Loucy (cell line): ENCODE results near the gene ARHGEF33.

ENCODE experiments used
- H2AFZ ChIP-seq: fragments of 200-600 bp; sonication (generic); 2 replicates; pipeline ENCODE4 v1.6.0; 2016; ENCODE audit warnings: antibody characterized with exemption, mild to moderate bottlenecking, low read length, moderate library complexity
- H3F3A ChIP-seq: fragments of 200-600 bp; 2 replicates; pipeline ENCODE4 v1.6.0; 2016; ENCODE audit warnings: antibody characterized with exemption, low read depth, mild to moderate bottlenecking
- H3K27me3 ChIP-seq: fragments of 200-600 bp; sonication (generic); 2 replicates; pipeline ENCODE4 v1.6.1; 2014; ENCODE audit warnings: low read length, mild to moderate bottlenecking; ENCODE audit not compliant: insufficient read depth, poor library complexity, severe bottlenecking
- H3K36me3 ChIP-seq: fragments of 200-600 bp; sonication (generic); 2 replicates; pipeline ENCODE4 v1.6.1; 2016; ENCODE audit warnings: low read length; ENCODE audit not compliant: insufficient read depth
- H3K4me1 ChIP-seq: fragments of 200-600 bp; sonication (generic); 2 replicates; pipeline ENCODE4 v1.5.1; 2014; ENCODE audit warnings: low read length, mild to moderate bottlenecking; ENCODE audit not compliant: insufficient read depth, poor library complexity, severe bottlenecking
- H3K4me2 ChIP-seq: fragments of 200-600 bp; sonication (generic); 2 replicates; pipeline ENCODE4 v1.6.0; 2014; ENCODE audit warnings: antibody characterized with exemption, low read length, low read depth, mild to moderate bottlenecking; ENCODE audit not compliant: poor library complexity, severe bottlenecking
- H3K4me3 ChIP-seq: fragments of 200-600 bp; sonication (generic); 2 replicates; pipeline ENCODE4 v1.5.1; 2014; ENCODE audit warnings: low read length, mild to moderate bottlenecking, mixed read lengths; ENCODE audit not compliant: poor library complexity, severe bottlenecking
- H3K79me2 ChIP-seq: fragments of 200-600 bp; sonication (generic); 2 replicates; pipeline ENCODE4 v1.6.1; 2014; ENCODE audit warnings: low read length; ENCODE audit not compliant: insufficient read depth
- H3K9ac ChIP-seq: fragments of 200-600 bp; sonication (generic); 2 replicates; pipeline ENCODE4 v1.6.0; 2014; ENCODE audit warnings: mild to moderate bottlenecking, low read depth, low read length, moderate library complexity; ENCODE audit not compliant: poor library complexity, severe bottlenecking
- H3K9me2 ChIP-seq: fragments of 200-600 bp; sonication (generic); replicated peaks from 2 replicates; pipeline ENCODE4 v1.6.1; 2016; ENCODE audit warnings: low read depth, low read length, mixed read lengths
- H3K9me3 ChIP-seq: fragments of 200-600 bp; sonication (generic); 2 replicates; pipeline ENCODE4 v1.6.1; 2014; ENCODE audit warnings: mild to moderate bottlenecking, antibody characterized with exemption, low read length, low read depth; ENCODE audit not compliant: insufficient read depth
- H4K20me1 ChIP-seq: fragments of 200-600 bp; sonication (generic); 2 replicates; pipeline ENCODE4 v1.6.0; 2014; ENCODE audit warnings: antibody characterized with exemption, low read length, mild to moderate bottlenecking; ENCODE audit not compliant: insufficient read depth, poor library complexity, severe bottlenecking
- CTCF ChIP-seq: fragments of 200-600 bp; sonication (generic); conservative IDR thresholded peaks from 2 replicates; pipeline ENCODE4 v1.5.1; 2014; ENCODE audit warnings: mild to moderate bottlenecking, antibody characterized with exemption, low read length
- EZH2phosphoT487 ChIP-seq: fragments of 200-600 bp; IDR thresholded peaks from 2 replicates; pipeline ENCODE4 v1.6.1; 2018; ENCODE audit warnings: antibody characterized with exemption, mild to moderate bottlenecking, moderate library complexity, borderline replicate concordance

The ARHGEF33 gene

GRCh38 chr2:38943784-38944183, 54.1 kb downstream of the ARHGEF33 start:
- Histone ChIP-seq H2AFZ (no peak overlapping the region), H4K20me1 (no peaks in the 10 kb centered on the region), H3K27me3 (no peaks in the 10 kb centered on the region), H3K4me1 (no peaks in the 10 kb centered on the region), H3K4me2 (no peak overlapping the region), H3F3A (no peaks in the 10 kb centered on the region), H3K9me3 (no peaks in the 10 kb centered on the region), H3K9ac (no peak overlapping the region), H3K9me2 (no peaks in the 10 kb centered on the region), H3K4me3 (no peak overlapping the region), H3K36me3 (no peaks in the 10 kb centered on the region), H3K79me2 (no peaks in the 10 kb centered on the region)
- TF ChIP-seq CTCF (no peak), EZH2phosphoT487 (no peak)

- Histone ChIP-seq H3K4me1 (no peaks in the 10 kb centered on the region), H3K9me2 (no peaks in the 10 kb centered on the region), H3K36me3 (no peaks in the 10 kb centered on the region), H3K27me3 (no peaks in the 10 kb centered on the region), H2AFZ (no peak overlapping the region), H4K20me1 (no peaks in the 10 kb centered on the region), H3K79me2 (no peaks in the 10 kb centered on the region), H3K9ac (no peak overlapping the region), H3F3A (no peaks in the 10 kb centered on the region), H3K4me2 (no peak overlapping the region), H3K9me3 (no peaks in the 10 kb centered on the region), H3K4me3 (no peak overlapping the region)
- no peak for TF ChIP-seq EZH2phosphoT487
- no peak for TF ChIP-seq CTCF
Measured at GRCh38 chr2:38945372-38945771, 55.7 kb downstream of the ARHGEF33 start.

- H3K9me2 ChIP-seq: no peaks in the 10 kb centered on the region
- no peak overlapping the region for H2AFZ ChIP-seq
- no peaks in the 10 kb centered on the region for H3K36me3 ChIP-seq
- TF ChIP-seq EZH2phosphoT487 (no peak), CTCF (no peak)
- H3K9ac ChIP-seq: no peak overlapping the region
- H3K79me2 ChIP-seq: no peaks in the 10 kb centered on the region
- H3K27me3 ChIP-seq: no peaks in the 10 kb centered on the region
- H3K4me3 ChIP-seq: no peak overlapping the region
- H3K9me3 ChIP-seq: no peaks in the 10 kb centered on the region
- no peaks in the 10 kb centered on the region for H4K20me1 ChIP-seq
- no peak overlapping the region for H3K4me2 ChIP-seq
- H3K4me1 ChIP-seq: no peaks in the 10 kb centered on the region
- no peaks in the 10 kb centered on the region for H3F3A ChIP-seq
Measured at GRCh38 chr2:38945911-38946310, 56.2 kb downstream of the ARHGEF33 start.
